Kidney (tissue), 14 donors: ENCODE results near the gene TRAP1. TPM values are rescaled to one million over a fixed set of nuclear protein-coding genes. Genes with fewer than 3 reads are reported as not detected.
A peak's percentile ranks its signal among the peaks of the same experiment; 100 is the strongest.

ENCODE experiments used
- DNase-seq, 5 donors: peaks; one replicate each; pipeline ENCODE4 v3.0.0-alpha.2; 2013 to 2020
- FAIRE-seq: peaks from 2 replicates; lab custom pipeline; 2012; peaks lifted over from hg19 to GRCh38; lab: Jason Lieb, UNC
- H3K27ac ChIP-seq, 2 donors: one replicate each; pipeline ENCODE4 v1.7.0; 2013; ENCODE audit warnings: low read depth in 2 of 2, low read length in 2 of 2, inconsistent platforms in 1 of 2
- H3K27me3 ChIP-seq: one replicate; pipeline ENCODE4 v1.7.1; 2013; ENCODE audit warnings: low read length, inconsistent platforms; ENCODE audit not compliant: control insufficient read depth, insufficient read depth
- H3K36me3 ChIP-seq, 3 donors: one replicate each; pipeline versions ENCODE4 v1.7.0 to v1.7.1; 2013; ENCODE audit warnings: low read length in 3 of 3, control low read depth in 1 of 3, inconsistent platforms in 1 of 3; ENCODE audit not compliant: insufficient read depth in 3 of 3, control insufficient read depth in 2 of 3
- H3K4me1 ChIP-seq, 3 donors: one replicate each; pipeline versions ENCODE4 v1.7.0 to v1.7.1; 2013; ENCODE audit warnings: low read length in 3 of 3, inconsistent platforms in 1 of 3, low read depth in 1 of 3; ENCODE audit not compliant: control insufficient read depth in 2 of 3, insufficient read depth in 2 of 3
- H3K4me3 ChIP-seq, 3 donors: one replicate each; pipeline versions ENCODE4 v1.7.0 to v1.8.1; 2013; ENCODE audit warnings: low read length in 3 of 3, control low read depth in 1 of 3, inconsistent platforms in 1 of 3
- H3K9ac ChIP-seq, 3 donors: one replicate each; pipeline versions ENCODE4 v1.7.0 to v1.7.1; 2013; ENCODE audit warnings: low read length in 3 of 3, control low read depth in 1 of 3, inconsistent platforms in 1 of 3
- H3K9me3 ChIP-seq, 3 donors: one replicate each; pipeline versions ENCODE4 v1.7.0 to v1.7.1; 2013; ENCODE audit warnings: low read length in 3 of 3, control low read depth in 1 of 3, inconsistent platforms in 1 of 3; ENCODE audit not compliant: control insufficient read depth in 2 of 3, insufficient read depth in 1 of 3
- intact Hi-C: fragments of 100-400 bp; cut with DNase I; formaldehyde crosslinking; loops from one replicate; pipeline ENCODE4 v1.11.1; 2022
- polyA plus RNA-seq: library from polyadenylated mRNA; stranded (reverse); fragments of 350-450 nt; fragmentation: Illumina TruSeq; extraction: RNeasy Lipid Tissue Mini Kit (QIAGEN cat#74804); gene quantifications from one replicate; pipeline ENCODE4 v1.2.3, GENCODE V29; 2014; ENCODE audit warnings: low read depth, low replicate concordance; ENCODE audit not compliant: insufficient read depth
- total RNA-seq: library from RNA; stranded (reverse); fragmentation: NEBNext Ultra II Directional; extraction: Animal tissue kit (Norgen Biotek cat#: 25700); gene quantifications from one replicate; pipeline ENCODE4 v1.2.1, GENCODE V29; 2021
- TF ChIP-seq, protein P1 (sequence below): IDR thresholded peaks from 3 replicates; pipeline ENCODE4 v1.5.1; 2012; ENCODE audit warnings: mild to moderate bottlenecking, moderate library complexity, borderline replicate concordance; ENCODE audit not compliant: insufficient read depth; ENCODE audit errors: extremely low read depth
- donor health status: control.
- donor health status: control.
- donor health status: control.
- donor health status: control.
- donor health status: control.
- donor health status: DM: yes; HTN: yes; CAD: no.
- donor health status: Normal renal cell carcinoma (clear cell type).

Gene TRAP1
- total and polyA plus RNA-seq, 2 donors from 2014 or later: 86.3 to 88.8 TPM

DNA sequence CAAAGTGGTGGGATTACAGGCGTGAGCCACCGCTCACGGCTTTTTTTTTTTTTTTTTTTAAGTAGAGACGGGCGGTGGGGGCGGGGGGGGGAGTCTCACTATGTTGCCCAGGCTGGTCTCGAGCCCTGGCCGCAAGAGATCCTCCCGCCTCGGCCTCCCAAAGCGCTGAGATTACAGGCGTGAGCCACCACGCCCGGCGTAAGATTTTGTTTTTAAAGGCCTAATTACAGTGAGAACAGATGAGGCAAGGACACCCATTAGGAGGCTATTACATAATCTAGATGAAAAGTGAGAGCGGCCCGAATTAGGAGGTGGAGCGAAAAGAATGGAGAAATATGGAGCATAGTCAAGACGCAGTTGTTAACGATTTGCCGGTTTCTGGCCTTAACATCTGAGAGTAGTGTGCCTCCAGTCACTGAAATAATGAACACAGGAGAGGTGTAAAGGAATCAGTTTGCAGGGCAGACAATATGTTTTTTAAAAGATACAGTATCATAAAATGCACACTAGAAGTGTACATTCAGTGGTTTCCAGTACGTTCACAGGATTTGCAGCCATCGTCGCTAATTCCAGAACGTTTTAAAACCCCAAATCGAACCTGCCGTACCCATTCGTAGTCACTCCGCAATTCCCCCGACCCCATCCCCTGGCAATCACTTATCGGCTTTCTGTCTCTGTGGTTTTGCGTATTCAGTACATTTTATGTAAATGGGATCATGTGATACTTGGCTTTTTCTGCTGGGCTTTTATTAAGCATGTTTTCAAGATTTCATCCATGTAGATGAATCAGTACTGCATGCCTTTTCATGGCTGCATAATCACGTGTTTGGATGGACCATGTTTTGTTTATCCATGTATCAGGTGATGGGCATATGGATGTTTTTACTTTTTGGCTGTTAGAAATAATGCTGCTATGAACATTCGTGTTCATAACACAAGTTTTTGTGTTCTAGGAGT lies 104.5 kb downstream of the TRAP1 start:
- H3K4me1 ChIP-seq: peaks cover 0 to 6% (median 3%) of the 10 kb centered on the region in 3 donors
- no peaks in the 10 kb centered on the region for H3K27me3 ChIP-seq
- peak overlapping the region in 1 of 3 donors; percentile 94 for H3K4me3 ChIP-seq
- FAIRE-seq (no peak), DNase-seq (no peak)
- no peak overlapping the region for H3K27ac ChIP-seq
- intact Hi-C loops: no loop called here
- TF ChIP-seq, protein P1, sequence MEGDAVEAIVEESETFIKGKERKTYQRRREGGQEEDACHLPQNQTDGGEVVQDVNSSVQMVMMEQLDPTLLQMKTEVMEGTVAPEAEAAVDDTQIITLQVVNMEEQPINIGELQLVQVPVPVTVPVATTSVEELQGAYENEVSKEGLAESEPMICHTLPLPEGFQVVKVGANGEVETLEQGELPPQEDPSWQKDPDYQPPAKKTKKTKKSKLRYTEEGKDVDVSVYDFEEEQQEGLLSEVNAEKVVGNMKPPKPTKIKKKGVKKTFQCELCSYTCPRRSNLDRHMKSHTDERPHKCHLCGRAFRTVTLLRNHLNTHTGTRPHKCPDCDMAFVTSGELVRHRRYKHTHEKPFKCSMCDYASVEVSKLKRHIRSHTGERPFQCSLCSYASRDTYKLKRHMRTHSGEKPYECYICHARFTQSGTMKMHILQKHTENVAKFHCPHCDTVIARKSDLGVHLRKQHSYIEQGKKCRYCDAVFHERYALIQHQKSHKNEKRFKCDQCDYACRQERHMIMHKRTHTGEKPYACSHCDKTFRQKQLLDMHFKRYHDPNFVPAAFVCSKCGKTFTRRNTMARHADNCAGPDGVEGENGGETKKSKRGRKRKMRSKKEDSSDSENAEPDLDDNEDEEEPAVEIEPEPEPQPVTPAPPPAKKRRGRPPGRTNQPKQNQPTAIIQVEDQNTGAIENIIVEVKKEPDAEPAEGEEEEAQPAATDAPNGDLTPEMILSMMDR: no peak
- no peaks in the 10 kb centered on the region for H3K36me3 ChIP-seq
- H3K9ac ChIP-seq: peak overlapping the region in 1 of 3 donors; percentile 90
- no peaks in the 10 kb centered on the region for H3K9me3 ChIP-seq

DNA sequence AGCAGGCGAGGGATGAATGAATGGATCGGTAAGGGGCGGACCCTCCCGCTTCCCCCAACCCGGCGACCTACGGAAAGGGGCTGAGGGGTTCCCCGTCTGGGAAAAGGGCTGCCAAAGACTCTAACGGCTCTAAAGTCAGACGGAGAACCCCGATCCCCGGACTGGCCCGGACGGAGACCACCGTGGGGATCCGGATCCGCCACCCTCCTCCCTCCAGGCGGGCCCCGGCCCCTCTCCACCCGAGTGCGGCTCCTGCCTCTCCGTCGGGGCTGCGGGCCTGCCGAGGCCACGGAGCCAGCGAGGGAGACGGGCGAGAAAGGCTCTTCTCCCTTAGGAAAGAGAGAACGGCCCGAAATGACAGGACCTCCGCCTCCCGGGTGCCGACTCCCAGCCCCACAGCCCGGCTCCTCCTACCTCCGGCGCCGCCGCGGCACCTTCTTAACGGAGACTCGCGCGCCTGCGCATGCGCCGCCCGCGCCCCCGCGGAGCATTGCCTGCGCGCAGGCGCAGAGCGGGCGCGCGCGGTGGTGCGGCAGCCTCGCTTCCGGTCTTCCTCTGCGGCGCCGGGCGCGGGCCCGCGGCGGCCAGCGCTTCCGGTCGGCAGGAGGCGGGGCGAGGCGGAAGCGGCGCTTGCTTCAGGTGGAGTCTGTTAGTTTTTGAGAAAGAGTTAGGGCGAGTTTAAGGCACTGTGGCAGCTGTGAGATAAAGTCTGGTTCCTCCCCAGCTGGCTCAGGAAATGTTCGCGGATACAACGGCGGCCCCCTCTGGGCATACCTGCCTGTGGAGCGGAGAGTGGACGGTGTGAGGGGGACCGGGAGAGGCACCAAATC lies 106.0 kb downstream of the TRAP1 start, which contains the start of gene SLX4:
Gene SLX4 (minus strand): TSS at position 461 of the 830 bp plus-strand sequence. CDS start 2,642 bp downstream, outside the sequence.
- Histone ChIP-seq H3K36me3 (peaks cover 0 to 3% (median 0%) of the 10 kb centered on the region in 3 donors), H3K27me3 (no peaks in the 10 kb centered on the region), H3K4me1 (peaks cover 0 to 6% (median 3%) of the 10 kb centered on the region in 3 donors), H3K27ac (peak within 1 kb of the TSS; percentile 63 to 76), H3K4me3 (peak within 1 kb of the TSS; percentile 92 to 94 (median 92)), H3K9me3 (no peaks in the 10 kb centered on the region), H3K9ac (peak within 1 kb of the TSS; percentile 81 to 92 (median 90))
- intact Hi-C loops: no loop called here
- TF ChIP-seq, protein P1: no peak
- FAIRE-seq (no peak), DNase-seq (peak; percentile 92 to 97 (median 95))

DNA sequence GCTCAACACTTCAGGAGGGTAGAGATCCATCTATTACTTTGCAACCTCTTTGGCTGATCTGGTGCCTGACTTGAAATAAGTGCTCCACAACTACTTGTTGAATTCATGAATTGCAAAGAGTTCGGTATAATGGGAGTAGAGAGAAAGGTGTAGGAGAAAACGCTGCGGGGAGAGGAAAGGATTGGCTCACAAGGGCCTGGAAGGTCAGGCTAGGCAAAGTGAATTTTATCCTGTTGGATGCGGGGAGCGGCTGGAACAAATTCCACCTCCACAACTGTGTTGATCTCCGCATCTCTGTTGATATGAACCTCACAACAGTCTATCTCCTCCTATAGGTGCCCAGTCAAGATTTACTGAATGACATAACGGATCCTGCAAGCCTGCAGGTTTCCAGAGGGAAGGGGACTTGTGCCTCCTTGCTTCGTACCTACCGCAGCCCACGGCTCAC lies 106.6 kb downstream of the TRAP1 start:
- FAIRE-seq: no peak
- Histone ChIP-seq H3K4me3 (peak overlapping the region; percentile 60 to 94 (median 79)), H3K9me3 (no peaks in the 10 kb centered on the region), H3K27ac (no peak overlapping the region), H3K36me3 (peaks cover 0 to 3% (median 0%) of the 10 kb centered on the region in 3 donors), H3K9ac (peak overlapping the region; percentile 2 to 78 (median 73)), H3K27me3 (no peaks in the 10 kb centered on the region), H3K4me1 (peaks cover 0 to 6% (median 3%) of the 10 kb centered on the region in 3 donors)
- TF ChIP-seq, protein P1: no peak
- intact Hi-C loops: no loop called here
- peak in 1 of 5 donors; percentile 42 for DNase-seq
